OCI-LY3 (cell line): ENCODE results near the gene CACFD1.

Experiments
- H2AFZ ChIP-seq: fragments of 200-600, 300-600 bp; shearing (Covaris generic); 2 replicates; pipeline ENCODE4 v1.6.0; 2014; ENCODE audit warnings: antibody characterized with exemption, low read depth, low read length
- H3K27ac ChIP-seq: fragments of 200-600, 300-600 bp; sonication (generic); 2 replicates; pipeline ENCODE4 v1.5.1; 2014; ENCODE audit warnings: mild to moderate bottlenecking, low read length, moderate library complexity, mixed read lengths
- H3K27me3 ChIP-seq: fragments of 200-600, 300-600 bp; sonication (generic); 2 replicates; pipeline ENCODE4 v1.6.1; 2014; ENCODE audit warnings: low read depth, low read length, mixed read lengths
- H3K36me3 ChIP-seq: fragments of 200-600, 300-600 bp; sonication (generic); replicated peaks from 2 replicates; pipeline ENCODE3; 2014; ENCODE audit warnings: low read depth, low read length, mixed read lengths
- H3K4me1 ChIP-seq: fragments of 300-600, 200-600 bp; sonication (generic); 2 replicates; pipeline ENCODE4 v1.6.1; 2014; ENCODE audit warnings: low read length, mixed read lengths
- H3K4me2 ChIP-seq: fragments of 200-600, 300-600 bp; sonication (generic); 2 replicates; pipeline ENCODE4 v1.6.1; 2014; ENCODE audit warnings: low read length, mixed read lengths
- H3K4me3 ChIP-seq: fragments of 300-600, 200-600 bp; sonication (generic); 2 replicates; pipeline ENCODE4 v1.5.1; 2014; ENCODE audit warnings: antibody characterized with exemption, mild to moderate bottlenecking, low read length, moderate library complexity
- H3K79me2 ChIP-seq: fragments of 300-600, 200-600 bp; shearing (Covaris generic); 2 replicates; pipeline ENCODE4 v1.6.1; 2014; ENCODE audit warnings: mild to moderate bottlenecking, low read length, mixed read lengths
- H3K9ac ChIP-seq: fragments of 300-600, 200-600 bp; shearing (Covaris generic); 2 replicates; pipeline ENCODE4 v1.6.0; 2014; ENCODE audit warnings: mild to moderate bottlenecking, low read length, moderate library complexity
- H3K9me3 ChIP-seq: fragments of 200-600, 300-600 bp; shearing (Covaris generic); 2 replicates; pipeline ENCODE4 v1.6.1; 2014; ENCODE audit warnings: low read length, mixed read lengths; ENCODE audit not compliant: insufficient read depth
- H4K20me1 ChIP-seq: fragments of 200-600, 300-600 bp; sonication (generic); 2 replicates; pipeline ENCODE4 v1.6.1; 2016; ENCODE audit warnings: low read length, mixed read lengths; ENCODE audit not compliant: insufficient read depth
- EZH2phosphoT487 ChIP-seq: fragments of 200-600 bp; shearing (Covaris generic); IDR thresholded peaks from 2 replicates; pipeline ENCODE4 v1.6.1; 2018; ENCODE audit warnings: antibody characterized with exemption, mixed run types, low read depth
- TF ChIP-seq, protein P1 (sequence below): fragments of 200-600, 300-600 bp; sonication (generic); IDR thresholded peaks from 2 replicates; pipeline ENCODE4 v1.5.1; 2014; ENCODE audit warnings: antibody characterized with exemption, low read length, low read depth

Gene CACFD1

DNA sequence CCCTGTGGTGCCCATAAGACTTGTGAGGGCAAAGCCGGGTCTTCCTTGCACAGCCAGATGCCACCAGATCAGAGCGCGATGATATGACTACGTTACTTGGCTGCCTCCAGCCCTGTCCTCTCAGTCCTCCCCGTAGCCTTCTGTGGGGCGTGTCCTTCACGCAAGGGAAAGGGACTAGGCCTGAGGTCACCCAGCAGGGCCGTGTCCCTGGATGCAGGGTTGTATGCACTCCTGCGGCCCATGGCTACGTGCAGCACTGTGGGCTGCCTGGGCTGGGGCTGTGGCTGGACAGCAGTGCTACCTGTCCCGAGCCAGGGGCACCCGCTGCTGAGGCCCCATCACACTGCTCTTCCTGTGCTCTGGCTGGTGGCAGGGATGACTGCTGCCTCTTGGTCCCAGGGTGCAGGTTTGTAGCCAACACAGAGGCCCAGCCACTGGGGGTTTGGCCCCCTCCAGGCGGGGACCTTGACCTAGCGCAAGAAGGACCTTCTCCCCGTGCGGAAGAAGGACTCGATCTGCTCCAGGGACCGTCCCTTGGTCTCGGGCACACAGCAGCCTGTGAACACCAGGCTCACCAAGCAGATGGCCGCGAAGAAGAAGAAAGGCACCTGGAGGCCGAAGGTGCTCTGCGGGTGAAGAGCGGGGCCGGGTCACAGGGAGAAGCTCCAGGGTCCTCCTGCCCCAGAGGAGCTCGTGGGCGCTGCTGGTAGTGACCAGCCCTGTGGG is 11.9 kb downstream of the CACFD1 start:
- no peak overlapping the region for H3K9ac ChIP-seq
- H3K36me3 ChIP-seq = peaks cover 24% of the 10 kb centered on the region
- no peaks in the 10 kb centered on the region for H3K27me3 ChIP-seq
- no peaks in the 10 kb centered on the region for H4K20me1 ChIP-seq
- no peak overlapping the region for H3K27ac ChIP-seq
- H3K4me2 ChIP-seq = no peak overlapping the region
- TF ChIP-seq, protein P1, sequence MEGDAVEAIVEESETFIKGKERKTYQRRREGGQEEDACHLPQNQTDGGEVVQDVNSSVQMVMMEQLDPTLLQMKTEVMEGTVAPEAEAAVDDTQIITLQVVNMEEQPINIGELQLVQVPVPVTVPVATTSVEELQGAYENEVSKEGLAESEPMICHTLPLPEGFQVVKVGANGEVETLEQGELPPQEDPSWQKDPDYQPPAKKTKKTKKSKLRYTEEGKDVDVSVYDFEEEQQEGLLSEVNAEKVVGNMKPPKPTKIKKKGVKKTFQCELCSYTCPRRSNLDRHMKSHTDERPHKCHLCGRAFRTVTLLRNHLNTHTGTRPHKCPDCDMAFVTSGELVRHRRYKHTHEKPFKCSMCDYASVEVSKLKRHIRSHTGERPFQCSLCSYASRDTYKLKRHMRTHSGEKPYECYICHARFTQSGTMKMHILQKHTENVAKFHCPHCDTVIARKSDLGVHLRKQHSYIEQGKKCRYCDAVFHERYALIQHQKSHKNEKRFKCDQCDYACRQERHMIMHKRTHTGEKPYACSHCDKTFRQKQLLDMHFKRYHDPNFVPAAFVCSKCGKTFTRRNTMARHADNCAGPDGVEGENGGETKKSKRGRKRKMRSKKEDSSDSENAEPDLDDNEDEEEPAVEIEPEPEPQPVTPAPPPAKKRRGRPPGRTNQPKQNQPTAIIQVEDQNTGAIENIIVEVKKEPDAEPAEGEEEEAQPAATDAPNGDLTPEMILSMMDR = no peak
- TF ChIP-seq EZH2phosphoT487 = no peak
- no peaks in the 10 kb centered on the region for H3K9me3 ChIP-seq
- H3K79me2 ChIP-seq = 0 out of 2 replicates have a peak, but pooled peaks cover under 1% of the 10 kb centered on the region
- no peak overlapping the region for H2AFZ ChIP-seq
- H3K4me3 ChIP-seq = no peak overlapping the region
- peaks cover 18% of the 10 kb centered on the region for H3K4me1 ChIP-seq

DNA sequence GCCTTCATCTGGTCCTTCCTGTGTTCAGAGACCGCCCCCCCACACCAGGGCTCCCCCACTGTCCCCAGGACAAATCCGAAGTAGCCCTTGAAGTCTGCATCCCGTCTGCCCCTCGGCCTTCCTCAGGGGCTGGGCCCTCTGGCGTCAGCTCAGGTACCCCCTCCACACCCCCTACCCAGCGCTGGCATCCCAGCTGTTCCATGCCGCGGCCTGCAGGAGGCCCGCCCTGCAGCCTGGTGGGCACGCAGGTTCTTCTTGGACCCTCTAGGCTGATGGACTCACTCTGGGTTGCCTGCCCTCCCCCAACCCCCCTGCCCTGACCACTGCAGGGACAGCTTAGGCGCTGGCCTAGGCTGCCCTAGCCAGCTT is 12.5 kb downstream of the CACFD1 start:
- H3K36me3 ChIP-seq = peaks cover 27% of the 10 kb centered on the region
- H2AFZ ChIP-seq = no peak overlapping the region
- no peak overlapping the region for H3K4me3 ChIP-seq
- H3K9ac ChIP-seq = no peak overlapping the region
- H3K4me1 ChIP-seq = peaks cover 23% of the 10 kb centered on the region
- no peak overlapping the region for H3K4me2 ChIP-seq
- TF ChIP-seq, protein P1 = no peak
- TF ChIP-seq EZH2phosphoT487 = no peak
- H4K20me1 ChIP-seq = peaks cover 4% of the 10 kb centered on the region
- no peak overlapping the region for H3K27ac ChIP-seq
- H3K9me3 ChIP-seq = no peaks in the 10 kb centered on the region
- H3K79me2 ChIP-seq = peaks cover 4% of the 10 kb centered on the region; the same call in 1 of the 2 replicates
- H3K27me3 ChIP-seq = no peaks in the 10 kb centered on the region

DNA sequence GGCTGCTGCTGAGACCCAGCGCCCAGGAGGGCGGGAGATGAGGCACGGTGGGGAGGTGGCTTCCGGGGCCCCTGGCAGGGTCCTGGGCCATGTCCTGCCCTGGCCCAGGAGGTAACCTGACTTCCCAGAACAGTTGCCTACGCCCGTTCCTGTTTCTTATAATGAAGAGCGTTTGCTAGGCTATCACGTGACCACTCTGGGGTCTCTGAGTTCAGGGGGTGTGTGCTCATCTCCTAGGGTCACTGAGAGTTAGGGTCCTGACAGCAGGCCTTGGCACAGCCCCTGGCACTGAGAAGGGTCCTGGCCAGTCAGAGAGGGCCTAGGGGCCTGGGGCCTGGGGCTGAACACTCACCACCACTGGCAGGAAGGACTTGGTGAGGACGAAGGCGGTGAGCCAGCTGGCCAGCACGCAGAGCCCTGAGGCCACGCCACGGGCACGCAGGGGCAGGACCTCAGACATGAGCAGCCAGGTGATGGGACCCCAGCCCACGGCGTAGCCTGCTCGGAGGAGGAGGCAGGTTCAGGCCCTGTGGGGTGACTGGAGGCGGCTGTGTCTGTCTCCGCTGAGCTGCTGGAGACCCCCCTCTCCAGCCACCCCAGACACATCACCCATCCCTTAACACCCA is 13.1 kb downstream of the CACFD1 start:
- TF ChIP-seq EZH2phosphoT487 = no peak
- TF ChIP-seq, protein P1 = no peak
- no peak overlapping the region for H3K4me2 ChIP-seq
- peaks cover 6% of the 10 kb centered on the region for H3K79me2 ChIP-seq
- no peaks in the 10 kb centered on the region for H3K27me3 ChIP-seq
- H3K4me3 ChIP-seq = no peak overlapping the region
- H3K36me3 ChIP-seq = peaks cover 27% of the 10 kb centered on the region
- H3K9ac ChIP-seq = no peak overlapping the region
- peaks cover 29% of the 10 kb centered on the region for H3K4me1 ChIP-seq
- no peak overlapping the region for H2AFZ ChIP-seq
- H3K9me3 ChIP-seq = no peaks in the 10 kb centered on the region
- peaks cover 9% of the 10 kb centered on the region for H4K20me1 ChIP-seq
- H3K27ac ChIP-seq = no peak overlapping the region

DNA sequence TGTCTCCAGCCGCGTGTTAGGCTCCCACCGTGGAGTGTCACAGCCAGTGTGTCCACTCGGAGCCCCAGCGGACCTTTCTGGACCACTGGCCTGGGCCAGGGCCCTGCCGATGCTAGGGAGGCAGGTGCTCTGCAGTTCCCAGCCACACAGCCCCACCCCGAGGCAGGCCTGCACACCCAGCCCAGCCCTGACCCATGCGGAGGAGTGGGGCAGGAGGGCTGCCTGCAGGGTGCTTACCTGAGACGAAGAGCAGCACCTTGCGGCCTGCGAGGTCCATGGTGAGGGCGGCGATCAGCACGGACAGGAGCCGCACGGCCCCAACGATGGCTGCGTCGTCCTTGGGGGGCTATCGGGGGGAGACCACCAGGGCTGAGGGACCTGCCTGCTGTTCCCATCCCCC is 14.0 kb downstream of the CACFD1 start:
- no peak for TF ChIP-seq EZH2phosphoT487
- TF ChIP-seq, protein P1 = no peak
- no peak overlapping the region for H2AFZ ChIP-seq
- peaks cover 27% of the 10 kb centered on the region for H3K36me3 ChIP-seq
- peaks cover 35% of the 10 kb centered on the region for H3K4me1 ChIP-seq
- H3K9me3 ChIP-seq = no peaks in the 10 kb centered on the region
- no peak overlapping the region for H3K27ac ChIP-seq
- no peak overlapping the region for H3K9ac ChIP-seq
- H4K20me1 ChIP-seq = peaks cover 9% of the 10 kb centered on the region
- H3K4me2 ChIP-seq = no peak overlapping the region
- peaks cover 15% of the 10 kb centered on the region for H3K79me2 ChIP-seq
- no peaks in the 10 kb centered on the region for H3K27me3 ChIP-seq
- H3K4me3 ChIP-seq = no peak overlapping the region
